ENCODE data around the gene ELAVL1. TPM values are rescaled to one million over a fixed set of nuclear protein-coding genes. Genes with fewer than 3 reads are reported as not detected.

ELAVL1 gene
- total RNA-seq, 1 experiment from 2014 or later, result 58.1 TPM

- no peaks in the 10 kb centered on the region for H3K9me3 Mint-ChIP-seq (ENCODE audit: unreplicated experiment)
- peak; percentile 81 for TF ChIP-seq CTCF (IDR thresholded peaks at IDR 0.05; ENCODE audit: unreplicated experiment)
- peak overlapping the region; percentile 94 for H3K4me3 Mint-ChIP-seq (ENCODE audit: unreplicated experiment)
- peak; percentile 97 for DNase-seq (ENCODE audit: unreplicated experiment)
- H3K27ac Mint-ChIP-seq (ENCODE audit: low read depth, unreplicated experiment), result peak overlapping the region; percentile 97
- ChIA-PET POLR2A (interaction anchor here (0.5 to 4.9 kb wide), 30 partner anchors 8 to 1877 kb away, joined by 3 to 82 read pairs (median 4); partner anchors contain the start of genes ELAVL1, MAP2K7, NDUFA7 and RPS28), CTCF (interaction anchor here (0.6 to 4.3 kb wide), 44 partner anchors 9 to 842 kb away, joined by 3 to 47 read pairs (median 5); partner anchors contain the start of genes ELAVL1 and SNAPC2)
- H3K36me3 Mint-ChIP-seq (ENCODE audit: insufficient read depth, unreplicated experiment), result peaks cover 29% of the 10 kb centered on the region
- H3K4me1 Mint-ChIP-seq (ENCODE audit: insufficient read depth, unreplicated experiment), result peaks cover 11% of the 10 kb centered on the region
- intact Hi-C loops (cut with micrococcal nuclease), result loop anchor here (1.0 to 5.0 kb wide), 4 partner anchors 43 to 309 kb away; no protein-coding TSS in a partner anchor
- no peaks in the 10 kb centered on the region for H3K27me3 Mint-ChIP-seq (ENCODE audit: insufficient read depth, unreplicated experiment)
- TSS peak; percentile 89 for BruUV-seq (replicated peaks)
Observed at GRCh38 chr19:7944177-7944761, 61.2 kb downstream of the ELAVL1 start.

GRCh38 chr19:7943444-7944176 is 61.8 kb downstream of the ELAVL1 start, which contains the start of gene TIMM44:
TSS of gene TIMM44 (minus strand) at chr19:7943666. CDS start at chr19:7943651, 15 bp downstream.
- Mint-ChIP-seq H3K27ac (ENCODE audit: low read depth, unreplicated experiment) (peak within 1 kb of the TSS; percentile 97), H3K4me1 (ENCODE audit: insufficient read depth, unreplicated experiment) (peaks cover 11% of the 10 kb centered on the region), H3K27me3 (ENCODE audit: insufficient read depth, unreplicated experiment) (no peaks in the 10 kb centered on the region), H3K4me3 (ENCODE audit: unreplicated experiment) (peak within 1 kb of the TSS; percentile 94), H3K9me3 (ENCODE audit: unreplicated experiment) (no peaks in the 10 kb centered on the region), H3K36me3 (ENCODE audit: insufficient read depth, unreplicated experiment) (peaks cover 35% of the 10 kb centered on the region)
- BruUV-seq (replicated peaks), result no TSS peak
- ChIA-PET CTCF (interaction anchor here (0.6 to 4.3 kb wide), 38 partner anchors 8 to 841 kb away, joined by 3 to 47 read pairs (median 6); partner anchors contain the start of genes ELAVL1 and SNAPC2), POLR2A (interaction anchor here (0.5 to 4.9 kb wide), 32 partner anchors 9 to 1878 kb away, joined by 3 to 82 read pairs (median 4); partner anchors contain the start of genes ELAVL1, MAP2K7, NDUFA7 and PET100)
- no peak for TF ChIP-seq CTCF (IDR thresholded peaks at IDR 0.05; ENCODE audit: unreplicated experiment)
- peak; percentile 100 for DNase-seq (ENCODE audit: unreplicated experiment)
- intact Hi-C loops (cut with micrococcal nuclease), result loop anchor here (1.0 to 5.0 kb wide), 4 partner anchors 44 to 310 kb away; no protein-coding TSS in a partner anchor

- Mint-ChIP-seq H3K27me3 (ENCODE audit: insufficient read depth, unreplicated experiment) (no peaks in the 10 kb centered on the region), H3K36me3 (ENCODE audit: insufficient read depth, unreplicated experiment) (peaks cover 41% of the 10 kb centered on the region), H3K9me3 (ENCODE audit: unreplicated experiment) (no peaks in the 10 kb centered on the region), H3K4me3 (ENCODE audit: unreplicated experiment) (peak overlapping the region; percentile 94), H3K4me1 (ENCODE audit: insufficient read depth, unreplicated experiment) (peaks cover 11% of the 10 kb centered on the region), H3K27ac (ENCODE audit: low read depth, unreplicated experiment) (peak overlapping the region; percentile 97)
- ChIA-PET POLR2A (interaction anchor here (0.6 to 4.9 kb wide), 19 partner anchors 10 to 378 kb away, joined by 3 to 82 read pairs (median 5); partner anchors contain the start of genes ELAVL1, MAP2K7, NDUFA7 and PET100), CTCF (interaction anchor here (0.9 to 4.3 kb wide), 21 partner anchors 8 to 762 kb away, joined by 3 to 47 read pairs (median 9); partner anchors contain the start of genes ELAVL1 and SNAPC2)
- no peak for TF ChIP-seq CTCF (IDR thresholded peaks at IDR 0.05; ENCODE audit: unreplicated experiment)
- intact Hi-C loops (cut with micrococcal nuclease), result loop anchor here (5.0 kb wide), 2 partner anchors 44 to 214 kb away; no protein-coding TSS in a partner anchor
- TSS peak; percentile 34 for BruUV-seq (replicated peaks)
- DNase-seq (ENCODE audit: unreplicated experiment), result no peak
Observed at GRCh38 chr19:7942981-7943443, 62.4 kb downstream of the ELAVL1 start.

Measured in MCF 10A (cell line).